Stimulated activated naive CD8-positive, alpha-beta T cell treated with anti-CD3 and anti-CD28 coated beads, Interleukin-15, amount 100 ng/mL, for 72 hours (primary cell): Measurements from ENCODE around the gene PDZRN4.
A peak's percentile ranks its signal among the peaks of the same experiment; 100 is the strongest.
"Not testable (repeated sequence)": the region's sequence is repeated elsewhere in the genome, so short reads cannot be mapped to it uniquely, and the experiment has no call there.

ENCODE experiments used
- ATAC-seq: fragments of 150-1000 bp; cut with Tn5 transposase; 2 replicates; pipeline ENCODE4 v1.10.0; 2021; ENCODE audit warnings: mild to moderate bottlenecking, moderate library complexity
- DNase-seq, 2 donors: peaks; one replicate each; pipeline ENCODE4 v3.0.0; 2021 to 2022
- H3K27ac Mint-ChIP-seq, 2 donors: one replicate each; pipeline ENCODE4 v1.8.0; 2022; ENCODE audit warnings: mild to moderate bottlenecking in 2 of 2, mixed read lengths in 2 of 2, moderate library complexity in 2 of 2
- H3K27me3 Mint-ChIP-seq: one replicate; pipeline ENCODE4 v1.8.0; 2022; ENCODE audit warnings: mixed read lengths
- H3K4me1 Mint-ChIP-seq: one replicate; pipeline ENCODE4 v1.8.0; 2022; ENCODE audit warnings: mild to moderate bottlenecking, mixed read lengths
- H3K4me3 Mint-ChIP-seq, 2 donors: one replicate each; pipeline ENCODE4 v1.8.0; 2022; ENCODE audit warnings: mild to moderate bottlenecking in 2 of 2, mixed read lengths in 2 of 2, moderate library complexity in 1 of 2
- H3K9me3 Mint-ChIP-seq, 2 donors: one replicate each; pipeline ENCODE4 v1.8.0; 2022; ENCODE audit warnings: mixed read lengths in 2 of 2

The PDZRN4 gene

GRCh38 chr12:41242603-41243002 lies 54.5 kb downstream of the PDZRN4 start:
- no peak overlapping the region for H3K4me3 Mint-ChIP-seq
- DNase-seq (no peak), ATAC-seq (no peak)
- peaks cover 7% of the 10 kb centered on the region for H3K27me3 Mint-ChIP-seq
- H3K4me1 Mint-ChIP-seq, result no peaks in the 10 kb centered on the region
- H3K9me3 Mint-ChIP-seq, result no peaks in the 10 kb centered on the region
- no peak overlapping the region for H3K27ac Mint-ChIP-seq

GRCh38 chr12:41248391-41248790 lies 60.3 kb downstream of the PDZRN4 start:
- Mint-ChIP-seq H3K9me3 (no peaks in the 10 kb centered on the region), H3K27me3 (peaks cover 7% of the 10 kb centered on the region), H3K4me3 (no peak overlapping the region), H3K4me1 (no peaks in the 10 kb centered on the region), H3K27ac (no peak overlapping the region)
- DNase-seq, result no peak
- no peak for ATAC-seq

- Mint-ChIP-seq H3K27ac (no peak overlapping the region), H3K4me1 (no peaks in the 10 kb centered on the region), H3K4me3 (no peak overlapping the region), H3K27me3 (peaks cover 3% of the 10 kb centered on the region), H3K9me3 (no peaks in the 10 kb centered on the region)
- ATAC-seq (no peak), DNase-seq (no peak)
Measured at GRCh38 chr12:41250748-41251147, 62.6 kb downstream of the PDZRN4 start.

- no peak overlapping the region for H3K27ac Mint-ChIP-seq
- ATAC-seq (no peak), DNase-seq (no peak)
- H3K4me3 Mint-ChIP-seq, result no peak overlapping the region
- H3K4me1 Mint-ChIP-seq, result no peaks in the 10 kb centered on the region
- H3K9me3 Mint-ChIP-seq, result no peaks in the 10 kb centered on the region
- no peaks in the 10 kb centered on the region for H3K27me3 Mint-ChIP-seq
Measured at GRCh38 chr12:41254004-41254914, 66.1 kb downstream of the PDZRN4 start.

- not testable (repeated sequence) for ATAC-seq, H3K9me3 Mint-ChIP-seq, H3K27ac Mint-ChIP-seq
Measured at GRCh38 chr12:41263196-41263595, 75.1 kb downstream of the PDZRN4 start.

GRCh38 chr12:41264281-41264680 lies 76.2 kb downstream of the PDZRN4 start:
- Mint-ChIP-seq H3K4me1 (no peaks in the 10 kb centered on the region), H3K9me3 (no peaks in the 10 kb centered on the region), H3K4me3 (no peak overlapping the region), H3K27ac (no peak overlapping the region), H3K27me3 (no peaks in the 10 kb centered on the region)
- ATAC-seq (no peak), DNase-seq (no peak)

More at GRCh38 chr12:41263196-41263595, 75.1 kb downstream of the PDZRN4 start:
- H3K4me1 Mint-ChIP-seq, DNase-seq, H3K27me3 Mint-ChIP-seq, H3K4me3 Mint-ChIP-seq: not testable (repeated sequence)

- ATAC-seq (no peak), DNase-seq (no peak)
- Mint-ChIP-seq H3K4me1 (no peaks in the 10 kb centered on the region), H3K9me3 (no peaks in the 10 kb centered on the region), H3K27ac (no peak overlapping the region), H3K4me3 (no peak overlapping the region), H3K27me3 (no peaks in the 10 kb centered on the region)
Measured at GRCh38 chr12:41269056-41269455, 80.9 kb downstream of the PDZRN4 start.

- H3K9me3 Mint-ChIP-seq, result no peaks in the 10 kb centered on the region
- no peaks in the 10 kb centered on the region for H3K27me3 Mint-ChIP-seq
- no peaks in the 10 kb centered on the region for H3K4me1 Mint-ChIP-seq
- H3K4me3 Mint-ChIP-seq, result no peak overlapping the region
- ATAC-seq (no peak), DNase-seq (no peak)
- H3K27ac Mint-ChIP-seq, result no peak overlapping the region
Measured at GRCh38 chr12:41271489-41271888, 83.4 kb downstream of the PDZRN4 start.

- Mint-ChIP-seq H3K27ac (no peak overlapping the region), H3K27me3 (no peaks in the 10 kb centered on the region), H3K4me3 (no peak overlapping the region), H3K4me1 (no peaks in the 10 kb centered on the region), H3K9me3 (no peaks in the 10 kb centered on the region)
- DNase-seq (no peak), ATAC-seq (no peak)
Measured at GRCh38 chr12:41274643-41275042, 86.5 kb downstream of the PDZRN4 start.

- no peaks in the 10 kb centered on the region for H3K4me1 Mint-ChIP-seq
- no peak overlapping the region for H3K4me3 Mint-ChIP-seq
- peak in 1 of 2 donors; percentile 1 for DNase-seq
- no peaks in the 10 kb centered on the region for H3K9me3 Mint-ChIP-seq
- no peak for ATAC-seq
- no peaks in the 10 kb centered on the region for H3K27me3 Mint-ChIP-seq
- no peak overlapping the region for H3K27ac Mint-ChIP-seq
Measured at GRCh38 chr12:41277100-41277945, 89.2 kb downstream of the PDZRN4 start.

GRCh38 chr12:41277946-41278267 lies 89.8 kb downstream of the PDZRN4 start:
- ATAC-seq (no peak), DNase-seq (no peak)
- no peak overlapping the region for H3K4me3 Mint-ChIP-seq
- H3K27me3 Mint-ChIP-seq, result no peaks in the 10 kb centered on the region
- H3K4me1 Mint-ChIP-seq, result no peaks in the 10 kb centered on the region
- no peak overlapping the region for H3K27ac Mint-ChIP-seq
- H3K9me3 Mint-ChIP-seq, result no peaks in the 10 kb centered on the region

GRCh38 chr12:41280341-41281095 lies 92.4 kb downstream of the PDZRN4 start:
- not testable (repeated sequence) for H3K27ac Mint-ChIP-seq, H3K9me3 Mint-ChIP-seq, H3K4me1 Mint-ChIP-seq, H3K27me3 Mint-ChIP-seq, H3K4me3 Mint-ChIP-seq, ATAC-seq, DNase-seq

- not testable (repeated sequence) for H3K27ac Mint-ChIP-seq, H3K9me3 Mint-ChIP-seq, H3K27me3 Mint-ChIP-seq, ATAC-seq, H3K4me1 Mint-ChIP-seq, DNase-seq, H3K4me3 Mint-ChIP-seq
Measured at GRCh38 chr12:41285470-41285869, 97.3 kb downstream of the PDZRN4 start.

GRCh38 chr12:41286426-41286825 lies 98.3 kb downstream of the PDZRN4 start:
- H3K4me1 Mint-ChIP-seq, result no peaks in the 10 kb centered on the region

GRCh38 chr12:41287500-41288141 lies 99.5 kb downstream of the PDZRN4 start:
- no peak overlapping the region for H3K27ac Mint-ChIP-seq
- ATAC-seq (no peak), DNase-seq (no peak)
- no peaks in the 10 kb centered on the region for H3K9me3 Mint-ChIP-seq
- no peaks in the 10 kb centered on the region for H3K27me3 Mint-ChIP-seq
- no peaks in the 10 kb centered on the region for H3K4me1 Mint-ChIP-seq
- H3K4me3 Mint-ChIP-seq, result no peak overlapping the region

More at GRCh38 chr12:41286426-41286825, 98.3 kb downstream of the PDZRN4 start:
- DNase-seq, result no peak
- Mint-ChIP-seq H3K27me3 (no peaks in the 10 kb centered on the region), H3K4me3 (no peak overlapping the region), H3K27ac (no peak overlapping the region), H3K9me3 (no peaks in the 10 kb centered on the region)
- no peak for ATAC-seq
